Kasumi-1 (cell line): ENCODE results near the gene GLRA1.

Source experiments
- DNase-seq, 2 experiments: peaks; one replicate each; lab custom pipeline; 2025; lab: John Stamatoyannopoulos, UW

The GLRA1 gene

GRCh38 chr5:151772846-151773561 lies 151.6 kb downstream of the GLRA1 start:
- peak in 1 of 2 experiments; percentile 28 for DNase-seq
